ENCODE results near the gene KIFC1.
"Not testable (repeated sequence)": the region's sequence is repeated elsewhere in the genome, so short reads cannot be mapped to it uniquely, and the experiment has no call there.

The KIFC1 gene

DNA sequence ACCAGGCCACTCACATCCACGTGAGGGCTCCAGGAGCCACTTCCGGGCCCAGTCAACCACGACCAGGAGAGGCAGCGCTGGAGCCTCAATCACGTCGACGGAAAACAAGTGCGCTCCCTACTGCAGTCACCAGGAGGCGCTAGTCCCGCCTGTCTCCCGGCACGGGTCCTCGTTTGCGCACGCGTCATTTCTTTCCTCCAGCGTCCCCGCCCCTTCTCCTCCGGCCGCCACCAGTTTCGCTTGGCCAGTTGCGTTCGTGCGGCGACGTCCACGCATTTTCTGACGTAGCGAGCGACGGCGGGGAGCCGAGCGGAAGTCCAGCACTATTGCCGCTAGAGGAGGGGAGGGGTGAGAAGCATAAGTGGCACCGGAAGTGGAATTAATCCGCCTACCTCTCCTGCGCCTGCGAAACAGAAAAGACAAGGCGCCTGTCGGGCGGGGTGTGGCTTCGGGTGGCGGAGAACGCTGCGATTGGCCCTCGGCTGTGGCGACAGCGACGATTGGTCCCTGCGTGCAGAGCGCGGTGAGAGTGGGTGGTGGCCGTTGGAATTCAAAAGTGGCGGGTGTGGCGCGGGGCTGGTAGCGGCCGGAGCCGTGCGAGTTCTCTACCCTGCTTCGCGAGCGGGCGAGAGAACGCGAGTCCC lies at the start of gene KIFC1:
TSS of gene KIFC1 (plus strand) at position 546 of the 644 bp plus-strand sequence. CDS start 163 bp downstream, outside the sequence.
- peak within 1 kb of the TSS; percentile 90 for H3K27ac ChIP-seq (ENCODE audit: low read length)
- H3K36me3 ChIP-seq (ENCODE audit: insufficient read depth, low read depth, low read length) = peaks cover 5% of the 10 kb centered on the region; the same call in 1 of the 2 replicates
- H3K9me3 ChIP-seq (ENCODE audit: insufficient read depth, low read depth, low read length) = no peaks in the 10 kb centered on the region
- peak within 1 kb of the TSS; percentile 93 for H3K9ac ChIP-seq (ENCODE audit: low read depth, low read length)
- H3K4me1 ChIP-seq (ENCODE audit: insufficient read depth, low read length) = peaks cover 13% of the 10 kb centered on the region; the same call in 1 of the 2 replicates
- H3K4me3 ChIP-seq (ENCODE audit: low read length) = peak within 1 kb of the TSS; percentile 95
- no peaks in the 10 kb centered on the region for H3K27me3 ChIP-seq (ENCODE audit: insufficient read depth, low read length)

- H3K4me3 ChIP-seq (ENCODE audit: low read length); H3K27ac ChIP-seq (ENCODE audit: low read length); H3K9me3 ChIP-seq (ENCODE audit: insufficient read depth, low read depth, low read length); H3K27me3 ChIP-seq (ENCODE audit: insufficient read depth, low read length); H3K4me1 ChIP-seq (ENCODE audit: insufficient read depth, low read length); H3K36me3 ChIP-seq (ENCODE audit: insufficient read depth, low read depth, low read length); H3K9ac ChIP-seq (ENCODE audit: low read depth, low read length): not testable (repeated sequence)
Observed at GRCh38 chr6:33343606-33343952, 48.0 kb upstream of the KIFC1 start.

- H3K27ac ChIP-seq (ENCODE audit: low read length) = no peak overlapping the region
- no peak overlapping the region for H3K4me3 ChIP-seq (ENCODE audit: low read length)
- H3K27me3 ChIP-seq (ENCODE audit: insufficient read depth, low read length) = no peaks in the 10 kb centered on the region
- H3K36me3 ChIP-seq (ENCODE audit: insufficient read depth, low read depth, low read length) = no peaks in the 10 kb centered on the region
- no peaks in the 10 kb centered on the region for H3K9me3 ChIP-seq (ENCODE audit: insufficient read depth, low read depth, low read length)
- H3K4me1 ChIP-seq (ENCODE audit: insufficient read depth, low read length) = no peaks in the 10 kb centered on the region
- no peak overlapping the region for H3K9ac ChIP-seq (ENCODE audit: low read depth, low read length)
Observed at GRCh38 chr6:33343953-33344611, 47.5 kb upstream of the KIFC1 start.

- H3K9ac ChIP-seq (ENCODE audit: low read depth, low read length) = no peak overlapping the region
- no peaks in the 10 kb centered on the region for H3K4me1 ChIP-seq (ENCODE audit: insufficient read depth, low read length)
- no peak overlapping the region for H3K27ac ChIP-seq (ENCODE audit: low read length)
- H3K36me3 ChIP-seq (ENCODE audit: insufficient read depth, low read depth, low read length) = no peaks in the 10 kb centered on the region
- H3K27me3 ChIP-seq (ENCODE audit: insufficient read depth, low read length) = no peaks in the 10 kb centered on the region
- H3K9me3 ChIP-seq (ENCODE audit: insufficient read depth, low read depth, low read length) = no peaks in the 10 kb centered on the region
- no peak overlapping the region for H3K4me3 ChIP-seq (ENCODE audit: low read length)
Observed at GRCh38 chr6:33344701-33345697, 46.6 kb upstream of the KIFC1 start.

- H3K27me3 ChIP-seq (ENCODE audit: insufficient read depth, low read length); H3K27ac ChIP-seq (ENCODE audit: low read length); H3K36me3 ChIP-seq (ENCODE audit: insufficient read depth, low read depth, low read length); H3K4me3 ChIP-seq (ENCODE audit: low read length); H3K9me3 ChIP-seq (ENCODE audit: insufficient read depth, low read depth, low read length); H3K9ac ChIP-seq (ENCODE audit: low read depth, low read length); H3K4me1 ChIP-seq (ENCODE audit: insufficient read depth, low read length): not testable (repeated sequence)
Observed at GRCh38 chr6:33346972-33347371, 44.7 kb upstream of the KIFC1 start.

- no peak overlapping the region for H3K27ac ChIP-seq (ENCODE audit: low read length)
- H3K9me3 ChIP-seq (ENCODE audit: insufficient read depth, low read depth, low read length) = no peaks in the 10 kb centered on the region
- H3K36me3 ChIP-seq (ENCODE audit: insufficient read depth, low read depth, low read length) = no peaks in the 10 kb centered on the region
- H3K9ac ChIP-seq (ENCODE audit: low read depth, low read length) = no peak overlapping the region
- no peaks in the 10 kb centered on the region for H3K4me1 ChIP-seq (ENCODE audit: insufficient read depth, low read length)
- H3K4me3 ChIP-seq (ENCODE audit: low read length) = no peak overlapping the region
- H3K27me3 ChIP-seq (ENCODE audit: insufficient read depth, low read length) = no peaks in the 10 kb centered on the region
Observed at GRCh38 chr6:33347816-33348215, 43.8 kb upstream of the KIFC1 start.

GRCh38 chr6:33355860-33356259 lies 35.8 kb upstream of the KIFC1 start:
- not testable (repeated sequence) for H3K27me3 ChIP-seq (ENCODE audit: insufficient read depth, low read length); H3K36me3 ChIP-seq (ENCODE audit: insufficient read depth, low read depth, low read length); H3K9ac ChIP-seq (ENCODE audit: low read depth, low read length); H3K4me3 ChIP-seq (ENCODE audit: low read length); H3K9me3 ChIP-seq (ENCODE audit: insufficient read depth, low read depth, low read length); H3K4me1 ChIP-seq (ENCODE audit: insufficient read depth, low read length); H3K27ac ChIP-seq (ENCODE audit: low read length)

GRCh38 chr6:33356295-33356694 lies 35.3 kb upstream of the KIFC1 start:
- no peak overlapping the region for H3K9ac ChIP-seq (ENCODE audit: low read depth, low read length)
- H3K4me3 ChIP-seq (ENCODE audit: low read length) = no peak overlapping the region
- peaks cover 5% of the 10 kb centered on the region; the same call in 1 of the 2 replicates for H3K4me1 ChIP-seq (ENCODE audit: insufficient read depth, low read length)
- no peaks in the 10 kb centered on the region for H3K27me3 ChIP-seq (ENCODE audit: insufficient read depth, low read length)
- no peaks in the 10 kb centered on the region for H3K9me3 ChIP-seq (ENCODE audit: insufficient read depth, low read depth, low read length)
- no peak overlapping the region for H3K27ac ChIP-seq (ENCODE audit: low read length)
- no peaks in the 10 kb centered on the region for H3K36me3 ChIP-seq (ENCODE audit: insufficient read depth, low read depth, low read length)

GRCh38 chr6:33357160-33357871 lies 34.3 kb upstream of the KIFC1 start:
- not testable (repeated sequence) for H3K4me3 ChIP-seq (ENCODE audit: low read length); H3K27ac ChIP-seq (ENCODE audit: low read length); H3K9ac ChIP-seq (ENCODE audit: low read depth, low read length)

GRCh38 chr6:33359331-33359730 lies 32.3 kb upstream of the KIFC1 start:
- Histone ChIP-seq H3K4me3 (ENCODE audit: low read length) (no peak overlapping the region), H3K36me3 (ENCODE audit: insufficient read depth, low read depth, low read length) (no peaks in the 10 kb centered on the region), H3K9me3 (ENCODE audit: insufficient read depth, low read depth, low read length) (no peaks in the 10 kb centered on the region), H3K27me3 (ENCODE audit: insufficient read depth, low read length) (no peaks in the 10 kb centered on the region), H3K9ac (ENCODE audit: low read depth, low read length) (no peak overlapping the region), H3K4me1 (ENCODE audit: insufficient read depth, low read length) (peaks cover 8% of the 10 kb centered on the region; the same call in 1 of the 2 replicates), H3K27ac (ENCODE audit: low read length) (no peak overlapping the region)

More at GRCh38 chr6:33357160-33357871, 34.3 kb upstream of the KIFC1 start:
- H3K4me1 ChIP-seq (ENCODE audit: insufficient read depth, low read length); H3K9me3 ChIP-seq (ENCODE audit: insufficient read depth, low read depth, low read length); H3K27me3 ChIP-seq (ENCODE audit: insufficient read depth, low read length); H3K36me3 ChIP-seq (ENCODE audit: insufficient read depth, low read depth, low read length): not testable (repeated sequence)

- H3K36me3 ChIP-seq (ENCODE audit: insufficient read depth, low read depth, low read length) = not testable (repeated sequence)
Observed at GRCh38 chr6:33363486-33363885, 28.1 kb upstream of the KIFC1 start.

More at GRCh38 chr6:33363486-33363885, 28.1 kb upstream of the KIFC1 start:
- H3K9me3 ChIP-seq (ENCODE audit: insufficient read depth, low read depth, low read length); H3K27me3 ChIP-seq (ENCODE audit: insufficient read depth, low read length); H3K4me1 ChIP-seq (ENCODE audit: insufficient read depth, low read length); H3K27ac ChIP-seq (ENCODE audit: low read length); H3K9ac ChIP-seq (ENCODE audit: low read depth, low read length); H3K4me3 ChIP-seq (ENCODE audit: low read length): not testable (repeated sequence)

All from iPS-20b (cell line).